Liver (tissue), 3 donors: Measurements from ENCODE around the gene PROX1.
A peak's percentile ranks its signal among the peaks of the same experiment; 100 is the strongest.

ENCODE experiments used
- EGR1 ChIP-seq, 2 donors: IDR thresholded peaks; 2 replicates each; pipeline ENCODE4 v1.6.1; 2016 to 2018; ENCODE audit warnings: antibody characterized with exemption in 2 of 2, low read depth in 2 of 2
- FOXA1 ChIP-seq: IDR thresholded peaks from 2 replicates; pipeline ENCODE4 v1.6.1; 2016; ENCODE audit warnings: antibody characterized with exemption
- FOXA2 ChIP-seq: IDR thresholded peaks from 2 replicates; pipeline ENCODE4 v1.6.1; 2016; ENCODE audit warnings: antibody characterized with exemption
- GABPA ChIP-seq, 2 donors: IDR thresholded peaks in 1 of 2; conservative IDR thresholded peaks in 1 of 2; 2 replicates each; pipeline ENCODE4 v1.6.1; 2016; ENCODE audit warnings: antibody characterized with exemption in 2 of 2, mild to moderate bottlenecking in 1 of 2, moderate library complexity in 1 of 2
- HNF4G ChIP-seq: IDR thresholded peaks from 2 replicates; pipeline ENCODE4 v1.6.1; 2016; ENCODE audit warnings: antibody characterized with exemption
- JUND ChIP-seq, 2 donors: IDR thresholded peaks; 2 replicates each; pipeline ENCODE4 v1.6.1; 2016; ENCODE audit warnings: antibody characterized with exemption in 2 of 2
- RAD21 ChIP-seq, 2 donors: IDR thresholded peaks; 2 replicates each; pipeline ENCODE4 v1.6.1; 2016; ENCODE audit warnings: antibody characterized with exemption in 2 of 2, mild to moderate bottlenecking in 2 of 2
- RXRA ChIP-seq, 2 donors: IDR thresholded peaks; 2 replicates each; pipeline ENCODE4 v1.6.1; 2017 to 2018; ENCODE audit warnings: antibody characterized with exemption in 2 of 2, mild to moderate bottlenecking in 1 of 2
- TAF1 ChIP-seq: conservative IDR thresholded peaks from 2 replicates; pipeline ENCODE4 v1.6.1; 2016; ENCODE audit warnings: antibody characterized with exemption, mild to moderate bottlenecking
- YY1 ChIP-seq: IDR thresholded peaks from 2 replicates; pipeline ENCODE4 v1.6.1; 2016; ENCODE audit warnings: antibody characterized with exemption, mild to moderate bottlenecking
- TF ChIP-seq, protein P1 (sequence below): fragments of 150-350 bp; IDR thresholded peaks from 2 replicates; pipeline ENCODE4 v1.5.1; 2017; ENCODE audit warnings: improper control_type of control experiment, low read depth, low read length; ENCODE audit not compliant: missing input control
- TF ChIP-seq, protein P2 (sequence below): IDR thresholded peaks from 2 replicates; pipeline ENCODE4 v1.6.1; 2016; ENCODE audit warnings: antibody characterized with exemption
- TF ChIP-seq, protein P3 (sequence below): IDR thresholded peaks from 2 replicates; pipeline ENCODE4 v1.6.1; 2016; ENCODE audit warnings: antibody characterized with exemption, mild to moderate bottlenecking
- TF ChIP-seq, protein P4 (sequence below): IDR thresholded peaks from 2 replicates; pipeline ENCODE4 v1.6.1; 2016; ENCODE audit warnings: antibody characterized with exemption
- donor health status: healthy.
- donor health status: healthy.

DNA sequence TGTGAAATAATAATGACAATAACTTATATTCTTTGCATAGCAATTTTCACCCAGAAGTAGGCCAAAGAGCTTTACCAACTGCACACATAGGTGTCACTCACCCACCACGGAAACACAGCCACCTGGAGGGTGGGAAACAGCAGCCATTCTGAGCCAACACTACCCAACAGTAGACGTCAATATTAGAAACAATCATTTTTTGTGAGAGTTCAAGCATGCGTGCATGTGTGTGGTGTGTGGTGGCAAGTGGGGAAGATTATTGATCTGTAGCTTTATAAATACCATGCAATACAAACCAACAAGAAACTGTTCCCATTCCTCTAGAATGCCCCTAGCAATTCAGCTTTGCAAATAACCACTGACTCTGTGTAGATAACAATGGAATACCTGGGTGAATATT lies 19.1 kb downstream of the PROX1 start:
- TF ChIP-seq EGR1 (IDR thresholded peaks at IDR 0.05; ENCODE audit: low read depth in 2 of 2) (no peak), TAF1 (no peak), YY1 (no peak), JUND (IDR thresholded peaks at IDR 0.05) (no peak), FOXA2 (no peak), RAD21 (IDR thresholded peaks at IDR 0.05) (peak in 1 of 2 donors; percentile 21), HNF4G (no peak), FOXA1 (no peak), GABPA (IDR thresholded peaks at IDR 0.05 in 1 of 2, conservative IDR thresholded peaks at IDR 0.05 in 1 of 2) (no peak), RXRA (IDR thresholded peaks at IDR 0.05) (peak in 1 of 2 donors; percentile 26)
- TF ChIP-seq, protein P1, sequence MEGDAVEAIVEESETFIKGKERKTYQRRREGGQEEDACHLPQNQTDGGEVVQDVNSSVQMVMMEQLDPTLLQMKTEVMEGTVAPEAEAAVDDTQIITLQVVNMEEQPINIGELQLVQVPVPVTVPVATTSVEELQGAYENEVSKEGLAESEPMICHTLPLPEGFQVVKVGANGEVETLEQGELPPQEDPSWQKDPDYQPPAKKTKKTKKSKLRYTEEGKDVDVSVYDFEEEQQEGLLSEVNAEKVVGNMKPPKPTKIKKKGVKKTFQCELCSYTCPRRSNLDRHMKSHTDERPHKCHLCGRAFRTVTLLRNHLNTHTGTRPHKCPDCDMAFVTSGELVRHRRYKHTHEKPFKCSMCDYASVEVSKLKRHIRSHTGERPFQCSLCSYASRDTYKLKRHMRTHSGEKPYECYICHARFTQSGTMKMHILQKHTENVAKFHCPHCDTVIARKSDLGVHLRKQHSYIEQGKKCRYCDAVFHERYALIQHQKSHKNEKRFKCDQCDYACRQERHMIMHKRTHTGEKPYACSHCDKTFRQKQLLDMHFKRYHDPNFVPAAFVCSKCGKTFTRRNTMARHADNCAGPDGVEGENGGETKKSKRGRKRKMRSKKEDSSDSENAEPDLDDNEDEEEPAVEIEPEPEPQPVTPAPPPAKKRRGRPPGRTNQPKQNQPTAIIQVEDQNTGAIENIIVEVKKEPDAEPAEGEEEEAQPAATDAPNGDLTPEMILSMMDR, result no peak
- TF ChIP-seq, protein P2, sequence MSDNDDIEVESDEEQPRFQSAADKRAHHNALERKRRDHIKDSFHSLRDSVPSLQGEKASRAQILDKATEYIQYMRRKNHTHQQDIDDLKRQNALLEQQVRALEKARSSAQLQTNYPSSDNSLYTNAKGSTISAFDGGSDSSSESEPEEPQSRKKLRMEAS, result no peak
- TF ChIP-seq, protein P3, sequence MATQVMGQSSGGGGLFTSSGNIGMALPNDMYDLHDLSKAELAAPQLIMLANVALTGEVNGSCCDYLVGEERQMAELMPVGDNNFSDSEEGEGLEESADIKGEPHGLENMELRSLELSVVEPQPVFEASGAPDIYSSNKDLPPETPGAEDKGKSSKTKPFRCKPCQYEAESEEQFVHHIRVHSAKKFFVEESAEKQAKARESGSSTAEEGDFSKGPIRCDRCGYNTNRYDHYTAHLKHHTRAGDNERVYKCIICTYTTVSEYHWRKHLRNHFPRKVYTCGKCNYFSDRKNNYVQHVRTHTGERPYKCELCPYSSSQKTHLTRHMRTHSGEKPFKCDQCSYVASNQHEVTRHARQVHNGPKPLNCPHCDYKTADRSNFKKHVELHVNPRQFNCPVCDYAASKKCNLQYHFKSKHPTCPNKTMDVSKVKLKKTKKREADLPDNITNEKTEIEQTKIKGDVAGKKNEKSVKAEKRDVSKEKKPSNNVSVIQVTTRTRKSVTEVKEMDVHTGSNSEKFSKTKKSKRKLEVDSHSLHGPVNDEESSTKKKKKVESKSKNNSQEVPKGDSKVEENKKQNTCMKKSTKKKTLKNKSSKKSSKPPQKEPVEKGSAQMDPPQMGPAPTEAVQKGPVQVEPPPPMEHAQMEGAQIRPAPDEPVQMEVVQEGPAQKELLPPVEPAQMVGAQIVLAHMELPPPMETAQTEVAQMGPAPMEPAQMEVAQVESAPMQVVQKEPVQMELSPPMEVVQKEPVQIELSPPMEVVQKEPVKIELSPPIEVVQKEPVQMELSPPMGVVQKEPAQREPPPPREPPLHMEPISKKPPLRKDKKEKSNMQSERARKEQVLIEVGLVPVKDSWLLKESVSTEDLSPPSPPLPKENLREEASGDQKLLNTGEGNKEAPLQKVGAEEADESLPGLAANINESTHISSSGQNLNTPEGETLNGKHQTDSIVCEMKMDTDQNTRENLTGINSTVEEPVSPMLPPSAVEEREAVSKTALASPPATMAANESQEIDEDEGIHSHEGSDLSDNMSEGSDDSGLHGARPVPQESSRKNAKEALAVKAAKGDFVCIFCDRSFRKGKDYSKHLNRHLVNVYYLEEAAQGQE, result no peak
- TF ChIP-seq, protein P4, sequence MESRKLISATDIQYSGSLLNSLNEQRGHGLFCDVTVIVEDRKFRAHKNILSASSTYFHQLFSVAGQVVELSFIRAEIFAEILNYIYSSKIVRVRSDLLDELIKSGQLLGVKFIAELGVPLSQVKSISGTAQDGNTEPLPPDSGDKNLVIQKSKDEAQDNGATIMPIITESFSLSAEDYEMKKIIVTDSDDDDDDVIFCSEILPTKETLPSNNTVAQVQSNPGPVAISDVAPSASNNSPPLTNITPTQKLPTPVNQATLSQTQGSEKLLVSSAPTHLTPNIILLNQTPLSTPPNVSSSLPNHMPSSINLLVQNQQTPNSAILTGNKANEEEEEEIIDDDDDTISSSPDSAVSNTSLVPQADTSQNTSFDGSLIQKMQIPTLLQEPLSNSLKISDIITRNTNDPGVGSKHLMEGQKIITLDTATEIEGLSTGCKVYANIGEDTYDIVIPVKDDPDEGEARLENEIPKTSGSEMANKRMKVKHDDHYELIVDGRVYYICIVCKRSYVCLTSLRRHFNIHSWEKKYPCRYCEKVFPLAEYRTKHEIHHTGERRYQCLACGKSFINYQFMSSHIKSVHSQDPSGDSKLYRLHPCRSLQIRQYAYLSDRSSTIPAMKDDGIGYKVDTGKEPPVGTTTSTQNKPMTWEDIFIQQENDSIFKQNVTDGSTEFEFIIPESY, result no peak
